ENCODE results near the gene BPIFB3.
"Not testable (repeated sequence)": the region's sequence is repeated elsewhere in the genome, so short reads cannot be mapped to it uniquely, and the experiment has no call there.

BPIFB3 gene

DNA sequence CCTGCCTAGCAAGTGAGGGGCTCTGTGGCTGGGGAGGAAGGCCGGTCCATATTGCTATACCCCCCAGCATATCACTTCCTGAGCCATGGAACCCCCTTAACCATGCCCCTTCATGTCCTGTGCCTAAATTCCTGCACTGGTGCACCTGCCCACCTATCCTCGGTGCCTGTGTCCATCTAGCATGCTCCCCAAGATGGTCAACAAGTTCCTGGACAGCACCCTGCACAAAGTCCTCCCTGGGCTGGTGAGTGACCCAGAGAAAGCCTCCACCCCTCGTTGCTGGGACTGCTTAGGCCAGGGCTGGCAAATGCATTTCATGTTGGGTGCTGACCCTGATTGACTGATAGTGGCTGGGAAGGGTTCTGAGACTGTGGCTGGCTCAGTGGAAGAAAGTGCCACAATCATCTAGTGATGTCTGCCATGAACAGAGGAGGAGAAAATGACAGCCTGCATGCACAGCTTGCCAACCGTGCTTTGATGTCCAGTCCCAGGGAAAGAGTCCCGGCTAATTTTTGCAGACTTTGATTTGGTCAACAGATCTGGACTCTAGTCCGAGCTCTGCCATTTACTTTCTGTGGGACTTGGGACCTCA lies 18.7 kb upstream of the BPIFB3 start:
- H3K36me3 Mint-ChIP-seq, result no peaks in the 10 kb centered on the region
- H3K4me1 Mint-ChIP-seq, result no peaks in the 10 kb centered on the region
- no peak overlapping the region for H3K4me3 Mint-ChIP-seq
- H3K9me3 Mint-ChIP-seq, result no peaks in the 10 kb centered on the region
- no peak overlapping the region for H3K27ac Mint-ChIP-seq
- ATAC-seq (no peak), DNase-seq (ENCODE audit: low spot score in 2 of 2) (no peak)

DNA sequence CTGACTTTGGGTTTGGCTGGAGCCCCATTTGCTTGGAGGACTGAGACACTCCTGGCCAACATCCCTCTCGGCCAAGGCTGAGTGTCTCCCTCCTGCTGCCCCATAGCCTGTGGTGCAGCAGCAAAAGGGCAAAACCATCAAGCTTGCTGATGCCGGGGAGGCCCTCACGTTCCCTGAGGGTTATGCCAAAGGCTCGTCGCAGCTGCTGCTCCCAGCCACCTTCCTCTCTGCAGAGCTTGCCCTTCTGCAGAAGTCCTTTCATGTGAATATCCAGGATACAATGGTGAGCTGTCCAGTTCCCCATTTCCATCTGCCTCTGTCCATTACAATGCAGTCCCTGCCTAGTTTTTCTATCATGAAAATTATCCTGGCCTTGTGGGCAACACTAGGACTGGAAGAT lies 16.2 kb upstream of the BPIFB3 start:
- Mint-ChIP-seq H3K9me3 (no peaks in the 10 kb centered on the region), H3K27ac (no peak overlapping the region), H3K4me3 (no peak overlapping the region), H3K4me1 (no peaks in the 10 kb centered on the region), H3K36me3 (no peaks in the 10 kb centered on the region)
- no peak for DNase-seq (ENCODE audit: low spot score in 2 of 2)
- ATAC-seq, result no peak

DNA sequence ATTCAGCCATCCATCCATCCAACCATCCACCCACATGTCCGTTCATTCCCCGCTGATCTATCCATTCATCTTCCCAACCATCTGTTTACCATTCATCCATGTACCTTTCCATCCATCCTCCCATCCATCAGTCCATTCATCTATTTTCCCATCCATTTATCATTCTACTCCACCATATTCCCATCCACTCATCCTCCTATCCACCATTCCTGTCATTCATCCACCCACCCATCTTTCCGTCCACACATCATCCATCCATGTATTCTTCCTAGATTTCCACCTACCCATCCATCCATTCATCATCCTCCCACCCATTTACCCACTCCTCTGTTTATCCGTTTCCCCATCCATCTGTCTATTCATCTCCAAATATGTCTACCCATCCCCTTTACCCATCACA lies 15.5 kb upstream of the BPIFB3 start:
- Mint-ChIP-seq H3K4me1 (no peaks in the 10 kb centered on the region), H3K4me3 (no peak overlapping the region), H3K27ac (no peak overlapping the region), H3K36me3 (no peaks in the 10 kb centered on the region), H3K9me3 (no peaks in the 10 kb centered on the region)
- no peak for DNase-seq (ENCODE audit: low spot score in 2 of 2)
- no peak for ATAC-seq

GRCh38 chr20:33042430-33042829 lies 11.3 kb upstream of the BPIFB3 start:
- Mint-ChIP-seq H3K4me1 (no peaks in the 10 kb centered on the region), H3K4me3 (no peak overlapping the region), H3K36me3 (no peaks in the 10 kb centered on the region), H3K9me3 (peaks cover 7% of the 10 kb centered on the region), H3K27ac (no peak overlapping the region)
- DNase-seq (ENCODE audit: low spot score in 2 of 2), result no peak
- no peak for ATAC-seq

- no peak overlapping the region for H3K27ac Mint-ChIP-seq
- ATAC-seq (no peak), DNase-seq (ENCODE audit: low spot score in 2 of 2) (no peak)
- H3K4me1 Mint-ChIP-seq, result no peaks in the 10 kb centered on the region
- no peaks in the 10 kb centered on the region for H3K36me3 Mint-ChIP-seq
- H3K9me3 Mint-ChIP-seq, result peaks cover 7% of the 10 kb centered on the region
- H3K4me3 Mint-ChIP-seq, result no peak overlapping the region
Observed at GRCh38 chr20:33042983-33043730, 10.5 kb upstream of the BPIFB3 start.

GRCh38 chr20:33043731-33044181 lies 9.9 kb upstream of the BPIFB3 start:
- Mint-ChIP-seq H3K4me1 (no peaks in the 10 kb centered on the region), H3K27ac (no peak overlapping the region), H3K36me3 (no peaks in the 10 kb centered on the region), H3K9me3 (peaks cover 7% of the 10 kb centered on the region), H3K4me3 (no peak overlapping the region)
- DNase-seq (ENCODE audit: low spot score in 2 of 2), result no peak
- no peak for ATAC-seq

- DNase-seq (ENCODE audit: low spot score in 2 of 2); H3K27ac Mint-ChIP-seq: not testable (repeated sequence)
Observed at GRCh38 chr20:33045129-33045721, 8.5 kb upstream of the BPIFB3 start.

DNA sequence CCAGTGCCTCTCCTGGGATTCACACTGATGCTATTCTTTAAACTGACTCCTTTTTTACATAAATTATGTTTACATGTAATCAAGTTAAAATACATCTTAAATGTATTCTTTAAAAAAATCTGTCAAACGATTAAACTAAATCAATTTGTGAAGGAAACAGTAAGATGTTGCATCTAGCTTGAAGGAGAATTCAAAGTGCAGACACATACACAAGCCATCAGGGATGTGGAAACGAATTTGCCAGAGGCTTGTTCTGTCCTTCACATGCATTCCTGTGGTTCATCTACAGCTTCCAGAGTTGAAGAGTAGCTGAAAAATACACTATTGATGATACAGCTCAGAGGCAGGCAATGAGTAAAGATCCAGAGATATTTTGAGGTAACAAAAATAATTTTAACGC lies 7.3 kb upstream of the BPIFB3 start:
- Mint-ChIP-seq H3K36me3 (no peaks in the 10 kb centered on the region), H3K4me3 (no peak overlapping the region), H3K4me1 (no peaks in the 10 kb centered on the region), H3K27ac (no peak overlapping the region), H3K9me3 (peaks cover 7% of the 10 kb centered on the region)
- ATAC-seq (no peak), DNase-seq (ENCODE audit: low spot score in 2 of 2) (no peak)

More at GRCh38 chr20:33045129-33045721, 8.5 kb upstream of the BPIFB3 start:
- H3K4me1 Mint-ChIP-seq, H3K9me3 Mint-ChIP-seq, ATAC-seq, H3K36me3 Mint-ChIP-seq, H3K4me3 Mint-ChIP-seq: not testable (repeated sequence)

DNA sequence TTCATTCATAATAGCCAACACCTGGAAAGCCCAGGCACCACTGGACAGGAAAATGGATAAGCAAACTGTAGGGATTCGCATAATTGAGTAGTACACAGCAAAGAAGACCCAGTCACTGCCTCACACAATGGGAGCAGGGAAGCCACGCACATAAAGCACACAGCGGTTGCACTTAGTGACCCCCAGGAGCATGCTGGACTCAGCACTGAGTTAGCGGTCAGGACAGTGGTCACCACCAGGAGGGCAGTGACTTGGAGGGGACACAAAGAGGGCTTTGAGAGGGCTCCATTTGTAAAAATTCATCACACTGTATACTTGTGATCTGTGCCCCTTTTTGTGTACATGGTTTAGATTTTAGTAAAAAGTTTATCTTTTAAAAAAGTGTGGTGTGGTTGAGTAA lies 2.4 kb upstream of the BPIFB3 start:
- no peak overlapping the region for H3K27ac Mint-ChIP-seq
- no peak for DNase-seq (ENCODE audit: low spot score in 2 of 2)
- no peak overlapping the region for H3K4me3 Mint-ChIP-seq
- H3K4me1 Mint-ChIP-seq, result no peaks in the 10 kb centered on the region
- ATAC-seq, result no peak
- no peaks in the 10 kb centered on the region for H3K36me3 Mint-ChIP-seq
- no peaks in the 10 kb centered on the region for H3K9me3 Mint-ChIP-seq

DNA sequence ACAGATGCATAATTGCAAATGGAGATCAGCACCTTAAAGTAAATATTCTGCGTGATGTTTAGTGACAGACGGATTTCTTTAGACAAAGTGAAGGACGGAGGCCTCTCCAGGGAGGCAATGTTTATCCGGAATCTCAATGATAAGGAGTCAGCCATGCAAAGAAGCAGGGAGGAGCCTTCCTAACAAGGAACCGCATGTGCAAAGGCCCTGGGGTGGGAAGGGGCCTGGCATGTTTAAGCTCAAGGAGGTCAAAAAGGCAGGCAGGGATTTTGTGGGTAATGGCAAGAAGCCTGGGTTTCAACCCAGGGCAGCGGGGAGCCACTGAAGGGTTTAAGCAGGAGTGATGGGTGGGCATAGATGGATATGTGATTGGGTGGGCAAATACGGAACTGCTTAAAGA lies 678 bp downstream of the BPIFB3 start:
- Mint-ChIP-seq H3K36me3 (no peaks in the 10 kb centered on the region), H3K9me3 (no peaks in the 10 kb centered on the region), H3K4me1 (no peaks in the 10 kb centered on the region), H3K4me3 (no peak overlapping the region), H3K27ac (no peak overlapping the region)
- ATAC-seq (no peak), DNase-seq (ENCODE audit: low spot score in 2 of 2) (no peak)

DNA sequence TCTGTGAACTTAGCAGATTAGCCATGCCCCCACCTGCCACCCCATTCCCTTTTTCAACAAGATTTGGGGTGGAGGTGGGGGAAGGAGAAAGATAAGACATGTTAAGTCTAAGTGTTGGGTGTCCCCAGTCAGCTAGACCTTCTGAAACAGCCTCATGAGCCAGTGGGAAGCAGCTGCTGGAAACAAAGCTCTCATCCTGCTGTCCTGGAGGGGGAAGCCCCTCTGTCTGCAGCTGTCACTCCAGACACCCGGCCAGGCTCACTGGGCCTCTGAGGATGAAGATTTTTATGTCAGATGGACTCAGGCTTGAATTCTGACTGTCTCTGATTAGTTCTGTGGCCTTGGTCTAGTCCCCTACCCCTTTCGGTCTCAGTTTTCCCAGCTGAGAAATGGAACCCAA lies 1.1 kb downstream of the BPIFB3 start:
- no peak overlapping the region for H3K4me3 Mint-ChIP-seq
- no peaks in the 10 kb centered on the region for H3K36me3 Mint-ChIP-seq
- H3K9me3 Mint-ChIP-seq, result no peaks in the 10 kb centered on the region
- no peaks in the 10 kb centered on the region for H3K4me1 Mint-ChIP-seq
- ATAC-seq, result no peak
- no peak for DNase-seq (ENCODE audit: low spot score in 2 of 2)
- no peak overlapping the region for H3K27ac Mint-ChIP-seq

GRCh38 chr20:33059136-33059535 lies 5.4 kb downstream of the BPIFB3 start:
- H3K4me3 Mint-ChIP-seq, result no peak overlapping the region
- H3K4me1 Mint-ChIP-seq, result no peaks in the 10 kb centered on the region
- no peak overlapping the region for H3K27ac Mint-ChIP-seq
- no peaks in the 10 kb centered on the region for H3K36me3 Mint-ChIP-seq
- no peaks in the 10 kb centered on the region for H3K9me3 Mint-ChIP-seq
- DNase-seq (ENCODE audit: low spot score in 2 of 2) (no peak), ATAC-seq (no peak)

DNA sequence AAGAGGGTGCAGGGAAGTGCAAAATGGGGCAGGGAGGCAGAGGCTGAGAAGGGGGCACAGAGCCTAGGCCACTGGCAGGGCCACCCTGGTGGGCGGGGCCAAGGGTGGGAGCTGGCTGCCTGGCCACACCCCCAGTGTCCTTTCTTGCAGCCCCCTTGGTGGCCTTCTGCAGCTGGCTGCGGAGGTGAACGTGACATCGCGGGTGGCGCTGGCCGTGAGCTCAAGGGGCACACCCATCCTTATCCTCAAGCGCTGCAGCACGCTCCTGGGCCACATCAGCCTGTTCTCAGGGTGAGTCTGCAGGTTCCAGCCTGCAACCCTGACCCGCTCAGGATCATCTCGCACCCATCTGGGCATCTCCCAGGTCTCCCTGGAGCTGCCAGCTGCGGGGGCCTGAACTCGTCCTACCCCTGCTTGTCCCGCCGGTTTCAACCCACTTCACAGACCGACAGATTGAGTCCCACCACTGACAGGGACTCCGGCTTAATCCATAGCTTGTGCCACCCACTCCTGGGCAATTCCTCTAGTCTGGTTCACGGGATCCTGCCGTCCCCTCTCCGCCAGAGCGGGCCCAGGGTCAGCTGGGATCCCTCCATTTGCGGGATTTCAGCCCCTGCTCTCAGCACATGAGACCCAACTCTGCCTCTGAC lies 6.2 kb downstream of the BPIFB3 start:
- no peak for ATAC-seq
- no peak overlapping the region for H3K27ac Mint-ChIP-seq
- H3K4me1 Mint-ChIP-seq, result no peaks in the 10 kb centered on the region
- no peaks in the 10 kb centered on the region for H3K9me3 Mint-ChIP-seq
- no peaks in the 10 kb centered on the region for H3K36me3 Mint-ChIP-seq
- no peak overlapping the region for H3K4me3 Mint-ChIP-seq
- DNase-seq (ENCODE audit: low spot score in 2 of 2), result no peak

DNA sequence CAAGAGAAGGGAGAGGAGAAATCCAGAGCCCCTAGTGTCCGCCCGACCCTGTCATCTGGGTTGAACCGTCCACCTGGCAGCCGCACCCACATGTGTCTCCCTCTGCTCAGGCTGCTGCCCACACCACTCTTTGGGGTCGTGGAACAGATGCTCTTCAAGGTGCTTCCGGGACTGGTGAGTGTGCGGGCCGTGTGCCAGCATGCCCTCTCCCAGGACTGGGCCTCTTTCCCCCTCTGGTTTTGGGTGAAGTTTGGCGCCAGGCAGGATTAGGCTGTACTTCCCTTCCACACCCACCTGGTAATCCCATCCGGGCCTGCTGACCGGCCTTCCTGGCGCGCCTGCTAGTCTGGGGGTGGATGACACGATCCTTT lies 7.9 kb downstream of the BPIFB3 start:
- ATAC-seq (no peak), DNase-seq (ENCODE audit: low spot score in 2 of 2) (no peak)
- Mint-ChIP-seq H3K36me3 (no peaks in the 10 kb centered on the region), H3K9me3 (no peaks in the 10 kb centered on the region), H3K27ac (no peak overlapping the region), H3K4me1 (no peaks in the 10 kb centered on the region), H3K4me3 (no peak overlapping the region)

GRCh38 chr20:33062105-33062824 lies 8.6 kb downstream of the BPIFB3 start:
- Mint-ChIP-seq H3K27ac (peak overlapping the region; percentile 70), H3K4me1 (no peaks in the 10 kb centered on the region), H3K4me3 (no peak overlapping the region), H3K36me3 (no peaks in the 10 kb centered on the region), H3K9me3 (no peaks in the 10 kb centered on the region)
- ATAC-seq (no peak), DNase-seq (ENCODE audit: low spot score in 2 of 2) (no peak)

Measured in stimulated activated effector memory CD8-positive, alpha-beta T cell treated with anti-CD3 and anti-CD28 coated beads, Interleukin-12 subunit alpha, Interleukin-12 subunit beta, amount 100 ng/mL, for 72 hours (primary cell).